Thyroid gland (tissue), 4 donors: ENCODE data around the gene MTG1.

Experiments
- POLR2A ChIP-seq, 2 donors: fragments of 450-650 bp; IDR thresholded peaks; one replicate each; pipeline ENCODE4 v1.6.1; 2017; ENCODE audit warnings: antibody characterized with exemption in 2 of 2, mild to moderate bottlenecking in 2 of 2, moderate library complexity in 1 of 2
- TF ChIP-seq, protein P1 (sequence below), 6 experiments: fragments of 200-600 bp in 3 of 6; fragments of 450-650 bp in 3 of 6; sonication (generic) in 3 of 6; IDR thresholded peaks; one replicate each; pipeline ENCODE4 v1.5.1; 2016 to 2019; ENCODE audit warnings: antibody characterized with exemption in 6 of 6, mild to moderate bottlenecking in 2 of 6, inconsistent platforms in 1 of 6, moderate library complexity in 1 of 6

DNA sequence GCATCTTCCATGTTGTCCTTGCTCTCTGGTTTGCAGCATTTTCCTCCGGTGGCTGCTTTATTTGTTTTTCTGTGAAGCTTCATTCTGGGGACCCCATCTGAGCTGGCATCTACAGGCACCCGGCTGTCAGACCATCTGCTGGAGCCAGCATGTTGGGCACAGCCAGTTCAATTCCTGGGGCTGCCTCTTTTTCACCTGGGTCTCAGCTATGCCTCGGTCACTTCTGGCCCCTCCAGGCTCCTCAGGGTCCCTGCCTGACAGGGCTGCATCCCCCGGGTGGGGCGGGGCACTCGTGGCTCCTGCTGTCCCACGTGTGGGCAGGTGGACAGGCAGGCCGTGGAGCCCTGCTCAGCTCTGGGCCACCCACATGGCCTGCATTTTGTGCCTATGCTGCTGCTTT, 67.9 kb downstream of the MTG1 start:
- TF ChIP-seq POLR2A (IDR thresholded peaks at IDR 0.05), result no peak
- TF ChIP-seq, protein P1, sequence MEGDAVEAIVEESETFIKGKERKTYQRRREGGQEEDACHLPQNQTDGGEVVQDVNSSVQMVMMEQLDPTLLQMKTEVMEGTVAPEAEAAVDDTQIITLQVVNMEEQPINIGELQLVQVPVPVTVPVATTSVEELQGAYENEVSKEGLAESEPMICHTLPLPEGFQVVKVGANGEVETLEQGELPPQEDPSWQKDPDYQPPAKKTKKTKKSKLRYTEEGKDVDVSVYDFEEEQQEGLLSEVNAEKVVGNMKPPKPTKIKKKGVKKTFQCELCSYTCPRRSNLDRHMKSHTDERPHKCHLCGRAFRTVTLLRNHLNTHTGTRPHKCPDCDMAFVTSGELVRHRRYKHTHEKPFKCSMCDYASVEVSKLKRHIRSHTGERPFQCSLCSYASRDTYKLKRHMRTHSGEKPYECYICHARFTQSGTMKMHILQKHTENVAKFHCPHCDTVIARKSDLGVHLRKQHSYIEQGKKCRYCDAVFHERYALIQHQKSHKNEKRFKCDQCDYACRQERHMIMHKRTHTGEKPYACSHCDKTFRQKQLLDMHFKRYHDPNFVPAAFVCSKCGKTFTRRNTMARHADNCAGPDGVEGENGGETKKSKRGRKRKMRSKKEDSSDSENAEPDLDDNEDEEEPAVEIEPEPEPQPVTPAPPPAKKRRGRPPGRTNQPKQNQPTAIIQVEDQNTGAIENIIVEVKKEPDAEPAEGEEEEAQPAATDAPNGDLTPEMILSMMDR (IDR thresholded peaks at IDR 0.05), result no peak
